Fibroblast of villous mesenchyme (primary cell): ENCODE data around the gene TGFBR3. TPM values are rescaled to one million over a fixed set of nuclear protein-coding genes. Genes with fewer than 3 reads are reported as not detected.

Experiments used
- DNase-seq: peaks from one replicate; pipeline ENCODE4 v3.0.0-alpha.2; 2010; ENCODE audit warnings: low read depth
- H3K4me3 ChIP-seq: 2 replicates; pipeline ENCODE4 v1.5.1; 2011; ENCODE audit warnings: low read depth, mild to moderate bottlenecking, low read length
- total RNA-seq: library from RNA; depleted of rRNA; stranded (reverse); fragments of >200 nt; gene quantifications from 2 replicates; pipeline ENCODE4 v1.2.3, GENCODE V29; 2012
- TF ChIP-seq, protein P1 (sequence below): IDR thresholded peaks from 2 replicates; pipeline ENCODE4 v1.5.1; 2012; ENCODE audit warnings: low read depth, mild to moderate bottlenecking, low read length; ENCODE audit not compliant: insufficient read depth

Gene TGFBR3
- total RNA-seq, 1 donor, result 17.7 TPM

GRCh38 chr1:91680556-91681155, 205.3 kb downstream of the TGFBR3 start:
- no peak overlapping the region for H3K4me3 ChIP-seq
- TF ChIP-seq, protein P1, sequence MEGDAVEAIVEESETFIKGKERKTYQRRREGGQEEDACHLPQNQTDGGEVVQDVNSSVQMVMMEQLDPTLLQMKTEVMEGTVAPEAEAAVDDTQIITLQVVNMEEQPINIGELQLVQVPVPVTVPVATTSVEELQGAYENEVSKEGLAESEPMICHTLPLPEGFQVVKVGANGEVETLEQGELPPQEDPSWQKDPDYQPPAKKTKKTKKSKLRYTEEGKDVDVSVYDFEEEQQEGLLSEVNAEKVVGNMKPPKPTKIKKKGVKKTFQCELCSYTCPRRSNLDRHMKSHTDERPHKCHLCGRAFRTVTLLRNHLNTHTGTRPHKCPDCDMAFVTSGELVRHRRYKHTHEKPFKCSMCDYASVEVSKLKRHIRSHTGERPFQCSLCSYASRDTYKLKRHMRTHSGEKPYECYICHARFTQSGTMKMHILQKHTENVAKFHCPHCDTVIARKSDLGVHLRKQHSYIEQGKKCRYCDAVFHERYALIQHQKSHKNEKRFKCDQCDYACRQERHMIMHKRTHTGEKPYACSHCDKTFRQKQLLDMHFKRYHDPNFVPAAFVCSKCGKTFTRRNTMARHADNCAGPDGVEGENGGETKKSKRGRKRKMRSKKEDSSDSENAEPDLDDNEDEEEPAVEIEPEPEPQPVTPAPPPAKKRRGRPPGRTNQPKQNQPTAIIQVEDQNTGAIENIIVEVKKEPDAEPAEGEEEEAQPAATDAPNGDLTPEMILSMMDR, result no peak
- DNase-seq, result no peak

DNA sequence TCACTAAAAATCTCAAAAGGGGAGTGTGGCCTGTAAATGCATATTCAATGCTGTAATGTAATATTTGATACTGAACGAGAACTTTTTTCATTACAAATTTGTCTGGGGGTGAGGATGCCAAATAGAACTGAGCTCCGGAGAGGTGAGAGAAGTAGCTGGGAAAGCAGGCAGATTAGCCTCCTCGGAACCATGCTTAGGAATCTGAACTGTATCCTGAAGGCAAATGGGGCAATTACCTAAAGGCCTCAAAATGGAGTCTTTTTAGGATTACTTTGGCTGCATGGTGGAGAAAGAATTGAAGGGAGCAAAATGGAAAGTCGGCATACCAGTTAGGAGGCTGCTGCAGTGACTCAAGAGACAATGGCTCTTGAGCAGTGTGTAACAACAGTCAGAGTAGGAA, 206.5 kb downstream of the TGFBR3 start:
- no peak for DNase-seq
- H3K4me3 ChIP-seq, result no peak overlapping the region
- TF ChIP-seq, protein P1, result no peak

GRCh38 chr1:91676030-91676429, 209.9 kb downstream of the TGFBR3 start:
- no peak for DNase-seq
- TF ChIP-seq, protein P1, result no peak
- H3K4me3 ChIP-seq, result no peak overlapping the region

- no peak for DNase-seq
- TF ChIP-seq, protein P1, result no peak
- no peak overlapping the region for H3K4me3 ChIP-seq
Measured at GRCh38 chr1:91674107-91674506, 211.8 kb downstream of the TGFBR3 start.

DNA sequence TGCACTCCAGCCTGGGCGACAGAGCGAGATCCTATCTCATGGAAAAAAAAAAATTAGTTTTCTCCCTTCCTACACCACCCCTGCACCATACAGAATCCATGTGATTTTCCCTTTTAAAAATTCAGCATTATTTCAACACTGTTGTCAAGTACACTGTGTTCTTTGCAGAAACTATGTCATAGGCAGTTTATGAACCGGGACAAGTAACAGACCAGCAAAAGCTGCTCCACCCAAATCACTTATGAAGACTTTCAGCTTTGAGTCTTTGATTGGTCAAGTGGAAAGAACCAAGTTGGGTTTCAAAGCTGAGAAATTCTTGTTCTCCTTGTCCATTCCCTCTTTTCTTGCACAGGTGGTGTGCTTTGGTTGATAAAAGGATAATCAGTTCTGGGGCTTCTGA, 212.3 kb downstream of the TGFBR3 start:
- no peak overlapping the region for H3K4me3 ChIP-seq
- DNase-seq, result peak; percentile 77
- TF ChIP-seq, protein P1, result no peak

- no peak overlapping the region for H3K4me3 ChIP-seq
- TF ChIP-seq, protein P1, result no peak
- DNase-seq, result no peak
Measured at GRCh38 chr1:91672601-91673161, 213.3 kb downstream of the TGFBR3 start.

DNA sequence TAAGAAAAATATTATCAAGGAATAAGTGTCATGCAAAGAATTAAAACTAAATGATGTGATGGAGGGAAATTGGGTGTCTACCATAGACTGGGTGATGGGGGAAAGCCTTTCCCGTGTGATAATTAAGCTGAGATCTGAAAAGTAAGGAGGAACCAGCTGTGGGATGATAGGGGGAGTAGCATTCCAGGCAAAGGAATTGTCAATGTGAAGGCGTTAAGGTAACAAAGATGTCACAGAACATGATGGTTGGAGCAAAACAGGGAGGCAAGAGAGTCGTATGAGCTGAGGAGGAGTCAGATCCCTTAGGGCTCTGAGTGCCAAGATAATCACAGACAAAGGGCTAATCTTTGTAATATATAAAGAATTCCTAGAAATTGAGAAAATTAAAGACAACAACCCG, 215.2 kb downstream of the TGFBR3 start:
- DNase-seq, result no peak
- TF ChIP-seq, protein P1, result no peak
- H3K4me3 ChIP-seq, result no peak overlapping the region
